ENCODE measurements around the gene SYCE1L. TPM values are rescaled to one million over a fixed set of nuclear protein-coding genes. Genes with fewer than 3 reads are reported as not detected.
A peak's percentile ranks its signal among the peaks of the same experiment; 100 is the strongest.
"Not testable (repeated sequence)": the region's sequence is repeated elsewhere in the genome, so short reads cannot be mapped to it uniquely, and the experiment has no call there.

Gene SYCE1L
- total RNA-seq, 4 donors from 2014 or later: 0.67 to 2.6 (median 1.2) TPM; not detected in 1

DNA sequence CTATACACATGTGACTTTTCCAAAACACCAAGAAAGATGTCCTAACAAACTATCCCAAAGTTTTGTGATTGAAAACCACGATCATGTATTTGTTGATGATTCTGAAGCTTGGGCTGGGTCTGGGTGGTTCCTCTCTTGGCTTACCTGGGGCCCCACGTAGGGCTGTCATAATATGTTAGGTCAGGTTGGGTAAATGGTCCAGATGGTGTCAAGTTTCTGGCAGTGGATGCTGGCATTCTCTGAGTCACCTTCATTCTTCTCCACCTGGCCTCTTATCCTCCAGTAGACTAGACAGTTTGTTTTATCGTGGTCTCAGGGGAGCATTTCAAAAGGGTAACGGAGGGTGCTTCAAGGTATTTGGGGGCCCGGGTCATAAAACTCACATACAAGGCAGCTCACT lies 39.4 kb downstream of the SYCE1L start:
- H3K27me3 ChIP-seq: peaks cover 22% of the 10 kb centered on the region
- TF ChIP-seq POLR2A (IDR thresholded peaks at IDR 0.05) (no peak), POLR2AphosphoS5 (IDR thresholded peaks at IDR 0.05) (no peak), EP300 (IDR thresholded peaks at IDR 0.05) (no peak)
- TF ChIP-seq, protein P1, sequence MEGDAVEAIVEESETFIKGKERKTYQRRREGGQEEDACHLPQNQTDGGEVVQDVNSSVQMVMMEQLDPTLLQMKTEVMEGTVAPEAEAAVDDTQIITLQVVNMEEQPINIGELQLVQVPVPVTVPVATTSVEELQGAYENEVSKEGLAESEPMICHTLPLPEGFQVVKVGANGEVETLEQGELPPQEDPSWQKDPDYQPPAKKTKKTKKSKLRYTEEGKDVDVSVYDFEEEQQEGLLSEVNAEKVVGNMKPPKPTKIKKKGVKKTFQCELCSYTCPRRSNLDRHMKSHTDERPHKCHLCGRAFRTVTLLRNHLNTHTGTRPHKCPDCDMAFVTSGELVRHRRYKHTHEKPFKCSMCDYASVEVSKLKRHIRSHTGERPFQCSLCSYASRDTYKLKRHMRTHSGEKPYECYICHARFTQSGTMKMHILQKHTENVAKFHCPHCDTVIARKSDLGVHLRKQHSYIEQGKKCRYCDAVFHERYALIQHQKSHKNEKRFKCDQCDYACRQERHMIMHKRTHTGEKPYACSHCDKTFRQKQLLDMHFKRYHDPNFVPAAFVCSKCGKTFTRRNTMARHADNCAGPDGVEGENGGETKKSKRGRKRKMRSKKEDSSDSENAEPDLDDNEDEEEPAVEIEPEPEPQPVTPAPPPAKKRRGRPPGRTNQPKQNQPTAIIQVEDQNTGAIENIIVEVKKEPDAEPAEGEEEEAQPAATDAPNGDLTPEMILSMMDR (IDR thresholded peaks at IDR 0.05): no peak
- H3K9me3 ChIP-seq: no peaks in the 10 kb centered on the region
- H3K27ac ChIP-seq: no peak overlapping the region
- WGBS, 2 donors (ENCODE audit: low coverage in 1 of 2): 67 to 91% methylated on average over 4 to 5 of the region's 5 CpGs
- no peak for ATAC-seq
- H3K4me1 ChIP-seq: peaks cover 0 to 7% (median 0%) of the 10 kb centered on the region in 3 donors
- no peaks in the 10 kb centered on the region for H3K36me3 ChIP-seq
- H3K4me3 ChIP-seq: no peak overlapping the region

DNA sequence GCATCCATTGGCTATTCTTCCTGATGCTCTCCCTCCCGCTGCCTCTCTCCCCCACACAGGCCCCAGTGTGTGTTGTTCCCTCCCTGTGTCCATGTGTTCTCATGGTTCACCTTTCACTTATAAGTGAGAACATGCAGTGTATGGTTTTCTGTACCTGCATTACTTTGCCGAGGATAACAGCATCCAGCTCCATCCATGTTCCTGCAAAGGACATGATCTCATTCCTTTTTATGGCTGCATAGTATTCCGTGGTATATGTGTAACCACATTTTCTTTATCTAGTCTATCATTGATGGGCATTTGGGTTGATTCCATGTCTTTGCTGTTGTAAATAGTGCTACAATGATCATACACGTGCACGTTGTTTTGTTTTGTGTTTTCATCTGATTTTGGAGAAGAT lies 43.3 kb downstream of the SYCE1L start:
- 85 to 98% methylated on average over 5 of the region's 5 CpGs for WGBS, 2 donors (ENCODE audit: low coverage in 1 of 2)
- H3K4me1 ChIP-seq, H3K27ac ChIP-seq, H3K27me3 ChIP-seq, H3K36me3 ChIP-seq, H3K4me3 ChIP-seq, H3K9me3 ChIP-seq, ATAC-seq: not testable (repeated sequence)

DNA sequence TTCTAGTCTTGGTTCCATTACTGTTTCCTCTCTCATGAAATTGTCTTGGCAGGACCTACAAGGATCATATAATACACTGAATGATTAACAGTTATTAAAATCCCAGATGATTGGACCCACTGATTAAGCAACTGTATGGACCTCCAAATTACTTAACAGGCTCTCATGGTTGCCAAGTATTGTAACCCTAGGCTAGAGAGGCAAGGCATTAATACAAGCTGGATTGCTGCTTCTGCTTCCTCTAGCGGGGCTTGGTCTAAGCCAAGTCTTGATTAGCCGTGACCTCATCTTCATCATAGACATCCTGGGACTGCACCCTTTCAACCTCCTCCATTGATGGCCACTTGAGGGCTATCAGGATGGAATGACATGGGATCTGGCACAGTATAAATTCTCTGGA lies 46.9 kb downstream of the SYCE1L start:
- Histone ChIP-seq H3K4me3 (no peak overlapping the region), H3K4me1 (no peaks in the 10 kb centered on the region), H3K27me3 (no peaks in the 10 kb centered on the region), H3K9me3 (no peaks in the 10 kb centered on the region), H3K36me3 (no peaks in the 10 kb centered on the region), H3K27ac (no peak overlapping the region)
- no peak for TF ChIP-seq POLR2AphosphoS5 (IDR thresholded peaks at IDR 0.05)
- TF ChIP-seq POLR2A (IDR thresholded peaks at IDR 0.05): no peak
- TF ChIP-seq EP300 (IDR thresholded peaks at IDR 0.05): no peak
- ATAC-seq: no peak
- 67 to 100% methylated on average over 2 of the region's 2 CpGs for WGBS, 2 donors (ENCODE audit: low coverage in 1 of 2)

DNA sequence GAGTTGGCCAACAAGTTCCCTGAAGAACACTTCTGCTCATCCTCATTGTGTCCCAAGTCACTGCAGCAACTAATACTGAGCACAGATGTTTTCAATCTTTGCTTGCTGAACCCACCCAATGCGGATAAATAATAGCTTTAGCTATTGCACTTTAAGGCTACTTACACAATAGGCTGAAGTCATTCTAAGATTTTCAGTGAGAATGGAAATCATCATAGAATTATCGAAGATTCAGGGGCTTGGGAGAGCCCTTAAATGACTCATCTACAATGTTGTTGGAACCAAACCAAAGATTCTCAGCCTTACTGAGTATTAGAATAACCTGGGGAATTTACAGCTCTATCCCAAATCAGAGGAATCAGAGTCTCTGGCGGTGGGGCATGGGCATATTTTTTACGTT lies 51.2 kb downstream of the SYCE1L start:
- 71 to 86% methylated on average over 3 to 4 of the region's 4 CpGs for WGBS, 2 donors (ENCODE audit: low coverage in 1 of 2)
- Histone ChIP-seq H3K27me3 (no peaks in the 10 kb centered on the region), H3K4me1 (no peaks in the 10 kb centered on the region), H3K36me3 (no peaks in the 10 kb centered on the region), H3K9me3 (no peaks in the 10 kb centered on the region), H3K4me3 (no peak overlapping the region), H3K27ac (no peak overlapping the region)
- no peak for TF ChIP-seq POLR2AphosphoS5 (IDR thresholded peaks at IDR 0.05)
- TF ChIP-seq POLR2A (IDR thresholded peaks at IDR 0.05): no peak
- TF ChIP-seq EP300 (IDR thresholded peaks at IDR 0.05): no peak
- TF ChIP-seq, protein P1 (IDR thresholded peaks at IDR 0.05): no peak
- ATAC-seq: peak; percentile 31

Other genes with a start within 250 kb of the SYCE1L start
- 10 to 100 TPM; 19.1 to 26.1 (median 23.3) TPM for gene MON1B, start 8.2 kb upstream of the SYCE1L start, total RNA-seq
- gene ADAMTS18, start 235.6 kb downstream of the SYCE1L start, total RNA-seq: 1 to 10 TPM in 1 of 4 donors, under 1 TPM in 2, not detected in 1; 0.15 to 5.6 (median 0.19) TPM

Measured in gastroesophageal sphincter (tissue), 4 donors.